KMS-11 (cell line): Measurements from ENCODE around the gene MFAP3L.

Experiments used
- H2AFZ ChIP-seq: fragments of 200-600 bp; sonication (generic); 2 replicates; pipeline ENCODE4 v1.6.1; 2016; ENCODE audit warnings: antibody characterized with exemption, mixed run types, low read depth
- H3K27ac ChIP-seq: fragments of 200-600 bp; sonication (generic); 2 replicates; pipeline ENCODE4 v1.6.1; 2016; ENCODE audit warnings: mild to moderate bottlenecking, mixed run types
- H3K27me3 ChIP-seq: fragments of 200-600 bp; sonication (generic); 2 replicates; pipeline ENCODE4 v1.6.1; 2017; ENCODE audit warnings: mild to moderate bottlenecking, low read depth, mixed run types, moderate library complexity; ENCODE audit not compliant: insufficient read depth
- H3K36me3 ChIP-seq: fragments of 200-600 bp; sonication (generic); 2 replicates; pipeline ENCODE4 v1.6.1; 2017; ENCODE audit warnings: mild to moderate bottlenecking, mixed run types; ENCODE audit not compliant: insufficient read depth
- H3K4me1 ChIP-seq: fragments of 200-600 bp; sonication (generic); 2 replicates; pipeline ENCODE4 v1.6.1; 2016; ENCODE audit warnings: mild to moderate bottlenecking, low read depth, mixed run types; ENCODE audit not compliant: poor library complexity, severe bottlenecking
- H3K4me2 ChIP-seq: fragments of 200-600 bp; sonication (generic); 2 replicates; pipeline ENCODE4 v1.7.0; 2016; ENCODE audit warnings: mild to moderate bottlenecking, mixed run types
- H3K4me3 ChIP-seq: fragments of 200-600 bp; sonication (generic); IDR thresholded peaks from 2 replicates; pipeline ENCODE4 v1.6.1; 2017; ENCODE audit warnings: low read depth, low read length, mixed read lengths; ENCODE audit not compliant: insufficient read depth
- H3K79me2 ChIP-seq: fragments of 200-600 bp; sonication (generic); 2 replicates; pipeline ENCODE4 v1.6.1; 2016; ENCODE audit warnings: low read depth, mixed run types; ENCODE audit not compliant: insufficient read depth
- H3K9ac ChIP-seq: fragments of 200-600 bp; sonication (generic); 2 replicates; pipeline ENCODE4 v1.6.1; 2016; ENCODE audit warnings: mild to moderate bottlenecking, mixed run types
- H4K20me1 ChIP-seq: fragments of 200-600 bp; sonication (generic); 2 replicates; pipeline ENCODE4 v1.6.1; 2016; ENCODE audit warnings: mild to moderate bottlenecking, mixed run types; ENCODE audit not compliant: insufficient read depth
- TF ChIP-seq, protein P1 (sequence below): fragments of 200-600 bp; sonication (generic); conservative IDR thresholded peaks from 2 replicates; pipeline ENCODE4 v1.6.1; 2017; ENCODE audit warnings: low read depth, mild to moderate bottlenecking, antibody characterized with exemption, low read length, moderate library complexity, mixed read lengths

MFAP3L gene

GRCh38 chr4:170009291-170009690, 16.9 kb downstream of the MFAP3L start:
- H2AFZ ChIP-seq: no peak overlapping the region
- H3K9ac ChIP-seq: no peak overlapping the region
- H4K20me1 ChIP-seq: no peaks in the 10 kb centered on the region
- no peak overlapping the region; the same call in 1 of the 2 replicates for H3K27ac ChIP-seq
- no peaks in the 10 kb centered on the region for H3K36me3 ChIP-seq
- no peak overlapping the region; the same call in 1 of the 2 replicates for H3K4me2 ChIP-seq
- H3K4me1 ChIP-seq: peaks cover 38% of the 10 kb centered on the region
- H3K4me3 ChIP-seq: no peak overlapping the region
- H3K79me2 ChIP-seq: 0 out of 2 replicates have a peak, but pooled peaks cover 5% of the 10 kb centered on the region
- TF ChIP-seq, protein P1, sequence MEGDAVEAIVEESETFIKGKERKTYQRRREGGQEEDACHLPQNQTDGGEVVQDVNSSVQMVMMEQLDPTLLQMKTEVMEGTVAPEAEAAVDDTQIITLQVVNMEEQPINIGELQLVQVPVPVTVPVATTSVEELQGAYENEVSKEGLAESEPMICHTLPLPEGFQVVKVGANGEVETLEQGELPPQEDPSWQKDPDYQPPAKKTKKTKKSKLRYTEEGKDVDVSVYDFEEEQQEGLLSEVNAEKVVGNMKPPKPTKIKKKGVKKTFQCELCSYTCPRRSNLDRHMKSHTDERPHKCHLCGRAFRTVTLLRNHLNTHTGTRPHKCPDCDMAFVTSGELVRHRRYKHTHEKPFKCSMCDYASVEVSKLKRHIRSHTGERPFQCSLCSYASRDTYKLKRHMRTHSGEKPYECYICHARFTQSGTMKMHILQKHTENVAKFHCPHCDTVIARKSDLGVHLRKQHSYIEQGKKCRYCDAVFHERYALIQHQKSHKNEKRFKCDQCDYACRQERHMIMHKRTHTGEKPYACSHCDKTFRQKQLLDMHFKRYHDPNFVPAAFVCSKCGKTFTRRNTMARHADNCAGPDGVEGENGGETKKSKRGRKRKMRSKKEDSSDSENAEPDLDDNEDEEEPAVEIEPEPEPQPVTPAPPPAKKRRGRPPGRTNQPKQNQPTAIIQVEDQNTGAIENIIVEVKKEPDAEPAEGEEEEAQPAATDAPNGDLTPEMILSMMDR: no peak
- no peaks in the 10 kb centered on the region for H3K27me3 ChIP-seq

GRCh38 chr4:170008801-170009200, 17.4 kb downstream of the MFAP3L start:
- Histone ChIP-seq H3K36me3 (no peaks in the 10 kb centered on the region), H3K27me3 (no peaks in the 10 kb centered on the region), H3K4me3 (no peak overlapping the region), H4K20me1 (no peaks in the 10 kb centered on the region), H3K4me1 (peaks cover 38% of the 10 kb centered on the region), H3K4me2 (peak overlapping the region; percentile 72), H3K27ac (peak overlapping the region; percentile 66; the same call in 1 of the 2 replicates), H3K79me2 (0 out of 2 replicates have a peak, but pooled peaks cover 5% of the 10 kb centered on the region), H3K9ac (no peak overlapping the region), H2AFZ (no peak overlapping the region)
- TF ChIP-seq, protein P1: peak; percentile 13; the same call in 1 of the 2 replicates

DNA sequence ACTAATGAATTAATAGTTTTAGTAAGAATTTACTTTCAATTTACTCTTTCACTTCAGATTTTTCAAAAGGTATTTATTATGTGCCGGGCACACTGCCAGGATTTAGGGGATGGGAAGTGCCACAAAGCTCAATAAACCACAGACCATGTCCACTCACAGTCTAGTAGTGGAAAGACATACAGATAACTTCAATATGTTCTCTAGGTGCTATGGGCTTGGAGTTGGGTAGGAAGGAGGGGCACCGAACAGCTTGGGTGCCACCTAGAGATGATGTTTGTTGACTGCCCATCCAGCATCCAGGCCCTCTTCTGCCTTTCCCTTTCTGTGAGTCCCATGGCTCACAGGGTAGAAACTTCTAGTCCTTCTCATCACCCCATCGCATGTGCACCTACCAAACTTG, 17.8 kb downstream of the MFAP3L start:
- no peak overlapping the region for H2AFZ ChIP-seq
- peak overlapping the region; percentile 66 for H3K27ac ChIP-seq
- H3K4me2 ChIP-seq: peak overlapping the region; percentile 72
- H4K20me1 ChIP-seq: no peaks in the 10 kb centered on the region
- H3K79me2 ChIP-seq: 0 out of 2 replicates have a peak, but pooled peaks cover 5% of the 10 kb centered on the region
- TF ChIP-seq, protein P1: peak; percentile 40; the same call in 1 of the 2 replicates
- no peaks in the 10 kb centered on the region for H3K36me3 ChIP-seq
- H3K4me3 ChIP-seq: no peak overlapping the region
- H3K4me1 ChIP-seq: peaks cover 38% of the 10 kb centered on the region
- no peaks in the 10 kb centered on the region for H3K27me3 ChIP-seq
- H3K9ac ChIP-seq: peak overlapping the region; percentile 9; the same call in 1 of the 2 replicates

- Histone ChIP-seq H4K20me1 (no peaks in the 10 kb centered on the region), H3K9ac (peak overlapping the region; percentile 9; the same call in 1 of the 2 replicates), H3K36me3 (no peaks in the 10 kb centered on the region), H3K4me3 (no peak overlapping the region), H3K27me3 (no peaks in the 10 kb centered on the region), H3K79me2 (0 out of 2 replicates have a peak, but pooled peaks cover 5% of the 10 kb centered on the region), H3K4me2 (peak overlapping the region; percentile 72), H3K27ac (peak overlapping the region; percentile 66), H3K4me1 (peaks cover 42% of the 10 kb centered on the region), H2AFZ (no peak overlapping the region)
- TF ChIP-seq, protein P1: no peak
These were observed 19.1 kb downstream of the MFAP3L start for GRCh38 chr4:170007113-170007512.
